Suprapubic skin (tissue), 4 donors: ENCODE measurements around the gene HEYL.

Source experiments
- CTCF ChIP-seq, 2 donors: fragments of 200-600 bp in 1 of 2; fragments of 450-650 bp in 1 of 2; sonication (generic) in 1 of 2; IDR thresholded peaks; one replicate each; pipeline ENCODE4 v1.5.1; 2016 to 2019; ENCODE audit warnings: antibody characterized with exemption in 2 of 2, mild to moderate bottlenecking in 1 of 2, moderate library complexity in 1 of 2
- EP300 ChIP-seq: sonication (generic); formaldehyde crosslinking; IDR thresholded peaks from one replicate; pipeline ENCODE4 v1.6.1; 2017; ENCODE audit warnings: antibody characterized with exemption
- POLR2A ChIP-seq, 2 donors: fragments of 450-650 bp; IDR thresholded peaks; one replicate each; pipeline ENCODE4 v1.6.1; 2017; ENCODE audit warnings: antibody characterized with exemption in 2 of 2, mild to moderate bottlenecking in 2 of 2, moderate library complexity in 2 of 2
- POLR2AphosphoS5 ChIP-seq, 3 donors: sonication (generic); formaldehyde crosslinking; IDR thresholded peaks; one replicate each; pipeline ENCODE4 v1.6.1; 2017; ENCODE audit warnings: antibody characterized with exemption in 3 of 3

DNA sequence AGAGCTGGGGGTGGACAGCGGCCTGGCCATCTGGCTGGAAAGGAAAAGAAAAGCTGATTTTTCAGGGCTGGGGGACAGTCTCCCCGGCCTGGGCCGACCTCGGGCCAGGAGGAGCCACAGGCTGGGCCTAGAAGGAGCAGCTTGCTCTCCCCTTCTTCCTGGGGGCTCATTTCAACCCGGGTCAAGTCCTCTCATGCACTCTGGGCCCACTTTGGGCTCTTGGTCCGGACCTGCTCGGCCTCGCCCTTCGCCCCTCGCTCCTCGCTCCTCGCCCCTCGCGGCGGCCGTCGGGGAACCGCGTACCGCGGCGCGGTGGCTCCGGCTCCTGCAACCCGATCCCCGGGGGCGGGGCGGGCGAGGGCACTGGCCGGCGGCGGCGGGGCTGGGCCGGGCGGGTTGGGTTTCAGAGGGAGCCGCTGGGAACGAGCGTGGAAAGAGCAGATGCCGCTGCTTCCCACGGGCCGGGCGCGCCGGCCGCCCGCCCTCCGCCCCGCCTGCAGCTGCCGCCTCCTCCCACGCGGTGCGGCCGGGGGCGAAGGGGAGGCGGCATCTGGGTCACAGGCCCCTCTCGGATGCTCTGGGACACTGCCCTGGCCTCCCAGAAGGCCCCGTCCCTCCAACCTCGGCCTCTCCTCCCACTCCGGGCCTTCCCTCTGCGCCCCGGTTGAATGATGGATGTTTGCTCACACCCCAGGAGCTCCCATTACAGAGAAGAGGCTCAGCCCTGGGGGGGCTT lies 6.6 kb downstream of the HEYL start:
- no peak for TF ChIP-seq POLR2A (IDR thresholded peaks at IDR 0.05)
- TF ChIP-seq EP300, result no peak
- no peak for TF ChIP-seq CTCF (IDR thresholded peaks at IDR 0.05)
- TF ChIP-seq POLR2AphosphoS5 (IDR thresholded peaks at IDR 0.05), result no peak
